NCI-H1694 treated with DMSO at 0.1 percent for 48 hours (cell line): ENCODE data around the gene PEG3.
"Not testable (repeated sequence)": the region's sequence is repeated elsewhere in the genome, so short reads cannot be mapped to it uniquely, and the experiment has no call there.

ENCODE experiments used
- DNase-seq: peaks from one replicate; lab custom pipeline; 2025; lab: John Stamatoyannopoulos, UW

PEG3 gene

DNA sequence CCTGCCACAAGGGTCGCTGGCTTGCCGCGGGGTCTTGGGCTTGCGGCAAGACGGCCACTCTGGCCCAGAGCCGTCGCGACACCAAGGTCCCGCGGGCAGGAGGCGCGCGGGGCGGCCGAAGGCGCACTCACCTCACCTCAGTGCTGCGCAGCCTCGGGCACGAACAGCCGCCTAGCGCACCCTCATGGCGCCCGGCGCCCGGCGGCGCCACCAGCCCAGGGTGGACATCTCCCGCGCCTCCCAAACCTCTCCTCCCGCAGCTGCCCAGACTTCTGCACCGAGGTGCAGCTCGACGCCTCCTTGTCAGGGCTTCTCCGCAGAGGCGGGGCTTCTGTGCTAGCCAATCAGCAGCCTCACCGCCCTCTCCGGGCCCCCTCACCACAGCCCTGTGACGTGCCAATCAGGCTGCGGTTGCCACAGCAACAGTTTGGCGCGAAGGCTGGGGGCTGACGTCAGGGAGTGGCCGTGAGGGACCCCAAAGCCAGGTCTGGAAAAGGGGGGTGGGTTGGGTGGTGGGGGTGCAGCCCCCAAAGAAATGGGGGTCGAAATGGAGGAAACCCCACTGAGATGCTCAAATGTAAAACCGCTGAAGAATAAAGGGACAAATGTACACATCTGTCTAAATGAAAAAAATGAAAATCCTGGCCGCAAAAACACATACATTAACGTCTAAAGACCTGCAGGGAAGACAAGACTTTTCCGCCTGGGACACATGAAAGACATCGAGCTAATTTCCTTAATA lies at the start of gene PEG3, which contains the start of gene ZIM2:
Gene PEG3, minus strand, starts transcription at position 276 of the 742 bp plus-strand sequence. CDS start 16,071 bp downstream, outside the sequence.
Gene ZIM2, minus strand, starts transcription at position 276 of the 742 bp plus-strand sequence. CDS start 16,449 bp downstream, outside the sequence.
- no peak for DNase-seq

DNA sequence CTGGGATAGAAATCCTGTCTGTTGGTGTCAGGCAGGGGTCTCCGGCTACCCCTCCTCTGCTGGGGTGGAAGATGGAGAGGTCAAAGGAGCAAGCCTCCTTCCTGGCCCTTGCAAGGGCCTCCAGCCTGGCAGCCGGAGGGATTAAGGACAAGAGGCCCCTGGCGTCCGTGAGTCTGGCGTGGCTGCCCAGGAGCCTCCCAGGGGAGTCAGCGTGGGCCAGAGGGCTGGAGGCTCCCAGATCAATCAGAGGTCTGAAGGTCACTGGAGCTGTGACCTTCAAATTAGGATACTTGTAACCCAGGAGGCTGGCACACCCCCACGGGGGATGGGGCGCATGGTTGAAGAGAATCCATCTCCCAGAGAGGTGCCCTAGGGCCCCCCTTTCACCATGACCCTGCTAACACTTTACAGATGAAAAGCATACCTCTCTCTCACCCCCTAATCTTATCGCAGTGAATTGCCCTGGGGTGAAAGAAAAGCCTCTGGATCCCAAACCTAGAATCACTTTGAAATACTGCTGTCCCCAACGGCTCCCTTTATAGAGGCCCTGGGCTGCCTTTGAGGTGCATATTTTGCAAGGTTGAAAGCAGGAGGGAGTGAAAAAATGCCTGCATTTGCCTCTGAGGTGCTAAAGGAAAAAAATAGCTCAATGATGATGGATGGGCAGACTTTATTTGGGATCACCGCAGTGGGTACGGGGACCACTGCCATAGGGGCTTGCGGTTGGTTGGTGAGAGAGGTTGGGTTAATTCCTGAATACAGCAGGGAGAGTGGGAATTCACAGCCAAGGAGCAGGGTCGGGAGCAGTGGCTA lies 44.9 kb upstream of the PEG3 start:
- DNase-seq = no peak

DNA sequence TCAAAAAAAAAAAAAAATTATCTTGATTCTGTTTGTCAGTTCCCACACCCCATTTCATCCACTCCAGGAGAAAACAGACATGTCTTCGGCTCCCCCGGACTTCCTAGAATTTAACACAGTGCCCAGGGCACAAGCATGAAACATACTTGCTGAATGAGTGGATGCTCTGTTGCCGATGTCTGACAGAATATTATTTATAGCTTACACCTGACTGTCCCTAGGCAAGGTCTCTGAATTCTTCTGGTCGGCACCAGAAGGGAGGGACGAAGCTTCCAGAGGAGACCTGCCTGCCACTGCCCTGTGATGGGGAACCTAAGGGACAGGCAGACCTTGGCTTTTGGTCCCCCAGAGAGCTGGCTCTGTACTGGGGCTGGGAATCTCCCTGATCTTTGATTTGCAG lies 43.9 kb upstream of the PEG3 start:
- no peak for DNase-seq

DNA sequence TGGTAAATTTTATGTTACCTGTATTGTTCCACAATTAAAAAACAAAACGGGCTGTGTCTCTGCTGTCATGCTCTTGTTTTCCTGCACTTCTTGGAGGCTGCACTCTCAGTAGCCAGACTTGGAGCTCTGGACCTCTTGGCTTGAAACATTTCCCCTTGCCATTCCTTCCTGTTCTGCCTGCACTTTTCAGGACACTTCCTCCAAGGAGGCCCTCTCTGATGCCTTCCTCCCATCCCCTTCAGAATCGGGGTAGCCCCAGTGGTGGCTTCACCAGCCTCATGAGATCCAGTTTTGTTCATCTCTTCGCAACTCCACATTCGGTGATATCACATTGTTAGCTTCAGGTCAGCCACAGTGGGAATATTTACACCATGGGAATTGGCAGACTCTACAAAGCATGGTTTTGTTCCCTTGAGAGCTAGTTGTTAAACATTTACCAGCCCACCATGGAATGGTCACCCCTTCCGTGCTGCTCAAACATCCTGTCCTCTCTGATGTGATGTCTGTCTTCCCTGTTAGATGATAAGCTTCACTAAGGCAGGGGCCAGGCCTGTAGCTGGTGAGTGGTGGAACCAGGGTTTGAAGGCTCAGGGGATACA lies 40.2 kb upstream of the PEG3 start:
- no peak for DNase-seq

DNA sequence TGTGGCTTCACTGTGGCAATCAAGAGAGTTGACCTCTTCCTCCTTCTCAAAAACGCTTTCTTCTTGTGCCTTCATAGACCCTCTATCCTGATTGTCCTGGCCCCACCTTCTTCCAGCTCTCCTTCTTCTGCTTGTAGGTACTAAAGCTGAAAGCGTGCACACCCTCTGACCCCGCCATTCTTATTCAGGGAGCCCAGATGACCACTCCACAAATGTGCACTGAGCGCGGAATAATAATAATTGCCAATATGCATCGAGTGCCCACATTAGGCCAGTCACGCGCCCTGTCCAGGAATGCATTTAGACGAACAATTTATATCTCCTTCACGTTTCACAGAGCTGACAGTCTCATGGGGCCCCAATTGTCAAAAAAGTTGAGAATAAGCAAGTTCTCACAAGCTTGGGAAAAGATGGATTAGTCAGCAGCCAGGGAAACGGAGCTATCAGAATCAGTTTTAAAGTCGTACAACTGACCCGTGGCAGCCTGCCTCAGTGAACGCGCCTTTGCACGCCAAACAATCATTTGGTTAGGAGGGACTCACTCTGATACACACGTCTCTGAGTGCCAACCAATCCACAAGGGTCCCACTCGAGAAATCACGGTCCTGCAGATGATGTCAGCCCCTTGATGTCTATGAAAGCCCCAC lies 36.7 kb upstream of the PEG3 start:
- no peak for DNase-seq

DNA sequence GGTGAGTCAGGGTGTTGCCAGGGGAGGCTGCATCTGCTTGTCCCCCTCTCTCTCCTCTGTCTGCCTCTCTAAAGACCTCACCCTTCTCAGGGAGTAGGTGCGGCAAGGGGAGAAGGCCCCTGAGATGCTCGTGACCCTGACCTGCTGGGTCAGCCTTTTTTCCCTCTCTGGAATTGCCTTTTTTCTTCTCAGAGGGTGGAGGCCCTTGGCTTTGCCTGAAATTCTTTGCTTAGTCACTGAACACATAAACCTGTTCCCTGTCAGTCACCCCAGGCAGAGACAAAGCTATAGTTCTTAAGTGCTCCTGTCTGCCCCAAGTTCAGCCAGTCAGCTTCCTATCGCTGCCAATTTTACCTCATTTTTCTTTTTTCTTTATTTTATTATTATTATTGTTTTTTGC lies 35.2 kb upstream of the PEG3 start:
- DNase-seq = no peak

DNA sequence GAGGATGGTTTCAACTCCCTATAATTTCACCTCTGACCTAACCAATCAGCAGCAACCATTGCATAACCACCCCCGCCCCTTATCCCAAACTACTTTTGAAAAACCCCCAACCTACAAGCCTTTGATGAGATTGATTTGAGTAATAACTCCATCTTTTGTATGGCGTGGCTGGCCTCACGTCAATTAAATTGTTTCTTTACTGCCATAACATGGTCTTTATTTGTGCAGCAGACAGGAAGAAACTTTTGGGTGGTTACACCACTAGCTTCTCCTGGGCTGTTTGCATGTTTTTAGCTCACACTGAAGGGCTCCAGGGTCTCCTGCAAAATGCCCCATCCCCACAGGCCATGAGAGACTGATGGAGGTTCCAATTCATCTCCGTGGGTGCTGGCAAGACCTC lies 34.0 kb upstream of the PEG3 start:
- no peak for DNase-seq

DNA sequence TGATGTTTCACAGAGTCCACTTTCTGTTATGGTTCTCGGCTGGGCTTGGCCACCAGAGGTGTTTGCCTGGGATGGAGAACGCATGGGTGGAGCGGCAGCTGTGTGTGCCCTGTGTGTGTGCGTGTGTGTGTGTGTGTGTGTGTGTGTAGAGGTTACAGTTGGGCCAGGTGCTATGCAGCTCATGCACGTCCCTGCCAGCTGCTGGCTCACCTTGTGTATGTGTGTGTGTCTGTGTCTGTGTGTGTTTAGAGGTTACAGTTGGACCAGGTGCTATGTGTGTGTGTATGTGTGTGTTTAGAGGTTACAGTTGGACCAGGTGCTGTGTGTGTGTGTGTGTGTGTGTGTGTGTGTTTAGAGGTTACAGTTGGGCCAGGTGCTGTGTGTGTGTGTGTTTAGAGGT lies 33.0 kb upstream of the PEG3 start:
- DNase-seq = no peak

DNA sequence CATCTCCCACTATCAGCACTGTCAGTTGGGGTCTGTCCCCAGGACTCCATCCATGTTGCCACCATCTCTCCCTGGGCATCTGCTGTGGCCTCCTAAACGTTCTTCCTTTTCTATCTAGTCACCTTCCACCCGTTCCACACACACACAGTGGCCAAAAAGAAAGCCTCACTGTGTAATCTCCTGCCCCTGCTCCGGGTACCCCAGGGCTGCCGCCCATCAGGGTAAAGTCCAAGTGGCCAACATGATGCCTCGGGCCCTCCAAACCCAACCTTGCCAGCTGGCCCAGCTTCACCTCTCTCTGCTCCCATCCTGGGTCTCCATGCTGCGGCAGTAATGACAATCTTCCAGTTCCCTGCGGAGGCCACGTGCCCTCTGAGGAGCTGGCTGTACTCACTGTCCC lies 29.4 kb upstream of the PEG3 start:
- DNase-seq = no peak

DNA sequence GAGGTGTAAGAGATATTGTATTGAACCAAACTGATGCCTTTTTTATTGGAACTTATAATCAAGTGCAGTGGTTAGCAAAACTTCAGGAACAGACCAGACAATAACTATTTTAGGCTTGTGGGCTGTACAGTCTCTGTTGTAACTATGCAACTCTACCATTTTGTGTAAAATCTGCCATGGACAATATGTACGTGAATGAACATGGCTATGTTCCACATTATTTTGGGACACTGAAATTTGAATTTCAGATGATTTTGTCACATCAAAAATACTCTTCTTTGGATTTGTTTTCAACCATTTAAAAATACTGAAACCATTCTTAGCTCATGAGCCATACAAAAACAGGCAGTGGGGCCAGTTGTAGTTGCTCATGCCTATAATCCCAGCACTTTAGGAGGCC lies 27.9 kb upstream of the PEG3 start:
- DNase-seq = no peak

DNA sequence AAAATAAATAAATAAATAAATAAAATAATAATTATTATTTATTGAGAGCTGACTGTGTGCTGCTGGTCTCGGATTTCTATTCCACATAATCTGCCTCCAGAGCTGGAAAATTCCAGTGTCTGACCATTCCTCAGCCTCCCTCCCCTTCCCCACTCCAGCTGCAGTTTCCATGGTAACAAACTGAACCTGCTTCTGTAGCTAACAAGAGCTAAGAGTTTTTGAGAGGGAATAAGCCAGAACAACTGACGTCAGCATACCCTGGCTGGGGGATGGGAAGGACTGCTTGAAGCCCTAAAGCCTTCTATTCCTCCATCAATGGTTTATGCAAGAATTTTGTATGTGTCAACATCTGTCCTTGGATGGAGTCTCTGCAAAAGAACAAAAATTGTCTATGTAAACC lies 26.0 kb upstream of the PEG3 start:
- DNase-seq = no peak

DNA sequence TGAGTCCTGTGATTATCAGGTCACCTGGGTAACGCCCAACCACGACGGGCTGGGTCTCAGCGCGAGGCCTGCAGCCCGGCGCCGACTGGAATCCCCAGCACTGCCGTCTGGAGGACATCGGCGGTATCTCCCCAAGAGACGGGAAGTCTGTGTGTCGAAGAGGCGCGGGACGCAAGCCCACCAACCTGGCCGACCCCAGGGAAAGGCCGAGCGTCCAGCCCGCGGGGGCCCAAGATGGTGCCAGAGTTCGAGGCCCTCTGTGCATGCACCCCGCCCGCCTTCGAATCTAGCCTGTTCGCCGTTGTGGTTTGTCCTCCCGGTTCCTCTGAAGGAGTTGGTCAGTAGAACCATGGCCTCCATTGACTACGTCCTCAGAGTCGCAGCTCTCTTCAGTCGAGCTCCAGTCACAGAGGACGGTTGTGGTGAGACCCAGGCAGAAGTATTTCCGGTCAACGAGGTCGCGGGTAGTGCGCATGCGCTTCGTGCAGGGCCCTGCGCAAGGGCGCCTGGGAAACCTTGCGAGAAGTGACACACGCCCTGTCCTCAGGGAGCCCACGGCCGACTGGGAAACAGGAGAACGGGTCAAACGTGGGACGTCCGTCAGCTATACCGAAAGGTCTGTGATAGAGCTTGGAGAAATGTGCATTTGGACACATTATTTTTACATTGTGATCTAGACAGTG lies 24.1 kb upstream of the PEG3 start:
- DNase-seq = no peak

DNA sequence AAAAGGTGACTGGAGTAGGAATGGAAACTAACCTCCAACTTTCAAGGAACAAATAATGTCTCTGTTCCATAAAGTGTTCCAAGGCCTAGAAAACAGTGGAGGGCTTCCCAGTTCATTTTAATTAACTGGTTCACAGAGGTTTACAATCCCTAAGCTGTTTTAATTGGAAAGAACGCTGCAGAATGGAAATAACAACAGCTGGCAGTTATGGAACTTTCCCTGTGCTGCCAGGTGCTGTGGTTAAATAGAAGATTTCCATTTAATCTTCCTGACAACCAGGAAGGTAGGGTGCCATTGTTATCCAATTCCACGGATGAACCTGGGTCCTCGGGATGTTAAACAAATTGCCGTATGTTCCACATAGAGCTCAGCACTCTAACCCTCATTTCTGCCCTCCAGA lies 22.2 kb upstream of the PEG3 start:
- no peak for DNase-seq

DNA sequence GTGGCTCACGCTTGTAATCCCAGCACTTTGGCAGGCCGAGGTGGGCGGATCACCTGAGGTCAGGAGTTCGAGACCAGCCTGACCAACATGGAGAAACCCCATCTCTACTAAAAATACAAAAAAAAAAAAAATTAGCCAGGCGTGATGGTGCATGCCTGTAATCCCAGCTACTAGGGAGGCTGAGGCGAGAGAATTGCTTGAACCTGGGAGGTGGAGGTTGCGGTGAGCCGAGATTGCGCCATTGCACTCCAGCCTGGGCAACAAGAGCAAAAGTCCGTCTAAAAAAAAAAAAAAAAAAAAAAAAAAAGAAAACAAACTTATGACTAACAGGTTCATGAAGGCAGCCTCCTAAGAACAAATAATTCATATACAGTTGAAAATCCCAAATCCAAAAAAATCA lies 19.9 kb upstream of the PEG3 start:
- not testable (repeated sequence) for DNase-seq

DNA sequence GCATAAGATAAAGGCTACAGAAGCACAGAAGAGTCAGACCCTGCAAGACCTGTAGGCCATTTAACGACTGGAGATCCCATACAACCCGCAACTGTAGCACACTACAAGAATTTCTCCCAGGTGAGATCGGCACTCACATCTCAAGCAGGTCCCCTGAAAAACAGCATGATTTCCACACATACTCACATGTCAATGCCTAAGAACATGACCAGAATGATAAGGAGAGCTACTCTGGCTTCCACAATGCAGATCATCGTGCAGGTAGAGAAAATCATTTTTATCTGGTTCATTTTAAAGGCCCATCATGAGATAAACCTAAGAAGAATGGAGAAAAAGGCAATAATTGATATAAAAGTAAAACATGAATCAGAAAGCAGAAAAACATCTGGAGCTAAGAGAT lies 17.5 kb upstream of the PEG3 start:
- no peak for DNase-seq

DNA sequence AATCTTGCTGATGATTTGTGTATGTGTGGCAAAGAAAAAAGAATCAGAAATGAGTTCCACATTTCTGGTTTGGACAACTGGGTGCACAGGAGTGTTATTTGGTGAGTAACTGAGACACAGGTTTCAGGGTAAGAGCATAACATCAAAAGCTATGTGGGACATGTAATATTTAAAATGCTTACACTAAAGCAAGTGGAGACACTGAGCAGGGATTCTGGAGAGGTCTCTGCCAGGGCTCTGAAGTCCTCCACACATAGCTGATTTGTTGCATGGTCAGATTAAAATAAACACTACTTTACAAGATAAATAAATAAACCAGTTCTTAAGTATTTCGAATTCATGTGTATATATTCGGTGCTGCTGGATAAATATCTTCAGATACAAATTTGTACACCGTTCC lies 16.3 kb upstream of the PEG3 start:
- DNase-seq = no peak

DNA sequence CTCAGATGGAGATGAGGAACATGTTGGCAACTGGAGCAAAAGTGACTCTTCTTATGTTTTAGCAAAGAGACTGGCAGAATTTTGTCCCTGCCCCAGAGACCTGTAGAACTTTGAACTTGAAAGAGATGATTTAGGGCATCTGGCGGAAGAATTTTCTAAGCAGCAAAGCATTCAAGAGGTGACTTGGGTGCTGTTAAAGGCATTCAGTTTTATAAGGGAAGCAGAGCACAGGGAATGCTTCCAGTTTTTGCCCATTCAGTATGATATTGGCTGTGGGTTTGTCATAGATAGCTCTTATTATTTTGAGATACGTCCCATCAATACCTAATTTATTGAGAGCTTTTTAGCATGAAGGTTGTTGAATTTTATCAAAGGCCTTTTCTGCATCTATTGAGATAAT lies 11.8 kb upstream of the PEG3 start:
- DNase-seq = not testable (repeated sequence)

DNA sequence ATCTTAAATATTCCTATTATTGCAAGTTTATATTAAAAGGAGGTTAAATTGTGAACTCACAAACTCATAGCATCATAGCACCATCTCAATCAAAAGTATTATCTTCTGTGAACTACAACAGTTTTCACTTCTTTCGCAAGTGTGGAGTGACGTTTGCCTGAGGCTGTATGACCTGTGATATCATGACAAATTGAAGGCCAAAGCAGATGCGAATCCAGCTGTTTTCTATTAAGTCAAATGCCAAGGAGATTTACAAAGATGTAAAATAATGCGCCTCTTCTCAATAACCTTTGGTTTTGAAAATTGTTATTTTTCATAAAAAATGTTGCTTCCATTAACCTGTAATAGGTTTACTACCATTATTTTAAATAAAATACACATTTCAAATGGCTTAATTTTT lies 7.6 kb upstream of the PEG3 start:
- DNase-seq = no peak

DNA sequence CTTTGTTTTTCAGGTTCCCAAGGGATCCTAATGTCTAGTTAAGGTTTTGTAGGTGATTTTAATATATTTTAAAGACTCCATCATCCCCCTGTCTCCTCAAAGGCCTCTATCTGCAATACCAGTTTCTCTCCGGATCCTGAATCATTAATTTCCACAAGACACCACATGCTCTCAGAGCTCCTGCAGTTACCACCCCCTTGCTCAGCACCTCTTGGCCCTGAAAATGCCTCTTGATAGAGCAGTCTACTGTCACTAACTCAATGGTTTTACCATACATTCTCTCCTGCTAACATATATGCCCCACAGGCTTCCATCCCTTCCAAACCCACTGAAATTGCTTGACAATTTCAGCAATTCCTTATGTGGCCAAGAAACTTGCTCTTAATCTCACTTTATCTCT lies 1.9 kb upstream of the PEG3 start:
- DNase-seq = no peak

DNA sequence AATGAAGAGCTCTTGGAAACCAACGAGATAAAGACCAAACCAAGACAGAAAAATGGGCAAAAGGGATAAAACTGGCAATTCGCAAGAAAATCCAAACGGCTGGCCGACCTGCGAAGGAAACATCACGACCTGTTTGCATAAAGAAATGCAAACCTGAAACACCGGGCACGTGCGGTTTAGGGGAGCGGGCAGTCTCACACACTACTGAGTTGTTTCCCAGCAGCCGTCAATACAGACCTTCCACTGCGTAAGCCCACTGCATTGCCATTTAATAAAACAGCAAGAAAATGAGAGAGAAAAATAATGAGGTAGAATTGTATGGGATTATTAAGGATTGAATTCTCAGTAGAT lies 642 bp upstream of the PEG3 start:
- no peak for DNase-seq

DNA sequence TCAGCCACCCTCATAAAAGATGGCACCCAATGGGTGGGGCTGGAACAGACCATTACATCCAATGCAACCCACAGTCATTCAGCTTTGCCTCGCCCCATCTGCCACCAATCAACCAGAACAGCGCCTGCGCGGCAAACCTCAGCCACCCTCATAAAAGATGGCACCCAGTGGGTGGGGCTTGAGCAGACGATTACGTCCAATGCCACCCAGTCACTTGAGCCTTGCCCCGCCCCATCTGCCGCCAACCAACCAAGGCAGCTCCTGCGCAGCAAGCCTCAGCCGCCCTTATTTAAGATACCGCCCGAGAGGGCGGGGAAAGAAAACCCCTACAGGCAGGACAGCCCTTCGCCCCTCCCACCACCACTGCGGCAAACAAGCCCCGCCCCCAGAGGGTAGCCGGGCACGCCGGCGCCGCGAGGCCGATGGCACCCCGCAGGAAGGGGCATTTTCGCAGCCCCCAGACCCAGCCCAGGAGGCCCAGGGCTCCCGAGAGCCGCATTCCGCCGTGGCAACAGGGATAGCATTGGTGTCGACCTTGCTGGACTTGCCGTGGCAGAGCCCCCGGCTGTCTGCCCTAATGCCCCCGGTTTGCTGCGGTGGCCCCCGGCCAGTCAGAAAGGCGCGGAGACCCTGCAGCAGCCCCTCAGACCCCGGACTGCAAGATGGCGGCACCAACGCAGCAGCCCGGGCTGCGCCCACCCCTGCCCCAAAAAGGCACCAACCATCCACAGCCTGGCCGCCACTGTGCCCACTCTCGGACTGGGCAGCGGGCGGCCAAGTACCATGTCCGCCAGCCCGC lies 675 bp downstream of the PEG3 start:
- DNase-seq = no peak
